NT2/D1 (cell line): ENCODE results near the gene SYVN1.
A peak's percentile ranks its signal among the peaks of the same experiment; 100 is the strongest.

Source experiments
- DNase-seq: peaks from one replicate; pipeline ENCODE4 v3.0.0-alpha.2; 2011; ENCODE audit warnings: low read depth, low spot score
- H3K27me3 ChIP-seq: 2 replicates; pipeline ENCODE4 v1.6.0; 2011; ENCODE audit warnings: mild to moderate bottlenecking; ENCODE audit not compliant: insufficient read length, insufficient read depth
- H3K36me3 ChIP-seq: 2 replicates; pipeline ENCODE4 v1.6.1; 2011; ENCODE audit warnings: mild to moderate bottlenecking, low read length, mixed read lengths; ENCODE audit not compliant: insufficient read depth, insufficient read length
- H3K4me1 ChIP-seq: 2 replicates; pipeline ENCODE4 v1.5.1; 2011; ENCODE audit not compliant: insufficient read depth, insufficient read length
- H3K4me3 ChIP-seq: 2 replicates; pipeline ENCODE4 v1.5.1; 2011; ENCODE audit warnings: low read depth; ENCODE audit not compliant: insufficient read length
- H3K9ac ChIP-seq: 2 replicates; pipeline ENCODE4 v1.6.0; 2011; ENCODE audit warnings: low read depth; ENCODE audit not compliant: insufficient read length
- H3K9me3 ChIP-seq: 2 replicates; pipeline ENCODE4 v1.5.1; 2011; ENCODE audit warnings: mild to moderate bottlenecking, low read length; ENCODE audit not compliant: insufficient read depth
- SUZ12 ChIP-seq: IDR thresholded peaks from 2 replicates; pipeline ENCODE4 v1.6.1; 2011; ENCODE audit not compliant: insufficient read length, insufficient read depth; ENCODE audit errors: extremely low read depth
- YY1 ChIP-seq: IDR thresholded peaks from 2 replicates; pipeline ENCODE4 v1.6.1; 2011; ENCODE audit not compliant: insufficient read length, insufficient read depth
- ZNF274 ChIP-seq: IDR thresholded peaks from 2 replicates; pipeline ENCODE4 v1.6.1; 2011; ENCODE audit warnings: mild to moderate bottlenecking, low read depth, low read length

SYVN1 gene

GRCh38 chr11:65113361-65113756 is 21.0 kb downstream of the SYVN1 start:
- H3K9me3 ChIP-seq = no peaks in the 10 kb centered on the region
- H3K9ac ChIP-seq = peak overlapping the region; percentile 74
- H3K4me3 ChIP-seq = peak overlapping the region; percentile 78
- H3K4me1 ChIP-seq = peaks cover 22% of the 10 kb centered on the region
- DNase-seq = no peak
- no peak for TF ChIP-seq SUZ12
- TF ChIP-seq ZNF274 = no peak
- no peak for TF ChIP-seq YY1
- peaks cover 55% of the 10 kb centered on the region for H3K36me3 ChIP-seq
- H3K27me3 ChIP-seq = no peaks in the 10 kb centered on the region

GRCh38 chr11:65112546-65113360 is 21.6 kb downstream of the SYVN1 start:
- no peaks in the 10 kb centered on the region for H3K27me3 ChIP-seq
- peak overlapping the region; percentile 78 for H3K4me3 ChIP-seq
- peaks cover 53% of the 10 kb centered on the region for H3K36me3 ChIP-seq
- no peak for TF ChIP-seq ZNF274
- TF ChIP-seq YY1 = no peak
- no peak for TF ChIP-seq SUZ12
- peaks cover 22% of the 10 kb centered on the region for H3K4me1 ChIP-seq
- H3K9ac ChIP-seq = peak overlapping the region; percentile 74
- no peaks in the 10 kb centered on the region for H3K9me3 ChIP-seq
- DNase-seq = no peak

GRCh38 chr11:65111744-65112545 is 22.4 kb downstream of the SYVN1 start, which contains the start of gene TM7SF2:
Gene TM7SF2 (plus strand): TSS chr11:65111872. CDS start chr11:65112016, 144 bp downstream.
- Histone ChIP-seq H3K27me3 (no peaks in the 10 kb centered on the region), H3K4me3 (peak within 1 kb of the TSS; percentile 78), H3K9me3 (no peaks in the 10 kb centered on the region), H3K9ac (peak within 1 kb of the TSS; percentile 74), H3K4me1 (peaks cover 22% of the 10 kb centered on the region), H3K36me3 (peaks cover 61% of the 10 kb centered on the region)
- TF ChIP-seq ZNF274 (no peak), SUZ12 (no peak), YY1 (no peak)
- peak; percentile 94 for DNase-seq

GRCh38 chr11:65111159-65111743 is 23.1 kb downstream of the SYVN1 start:
- H3K4me3 ChIP-seq = peak overlapping the region; percentile 78
- H3K27me3 ChIP-seq = no peaks in the 10 kb centered on the region
- DNase-seq = no peak
- peaks cover 56% of the 10 kb centered on the region for H3K36me3 ChIP-seq
- no peaks in the 10 kb centered on the region for H3K9me3 ChIP-seq
- peak overlapping the region; percentile 46 for H3K9ac ChIP-seq
- TF ChIP-seq YY1 (no peak), SUZ12 (no peak), ZNF274 (no peak)
- H3K4me1 ChIP-seq = peaks cover 18% of the 10 kb centered on the region

GRCh38 chr11:65110354-65110861 is 23.9 kb downstream of the SYVN1 start:
- H3K4me3 ChIP-seq = no peak overlapping the region
- no peak for TF ChIP-seq SUZ12
- TF ChIP-seq ZNF274 = no peak
- no peak for TF ChIP-seq YY1
- H3K9ac ChIP-seq = peak overlapping the region; percentile 54
- H3K27me3 ChIP-seq = no peaks in the 10 kb centered on the region
- no peaks in the 10 kb centered on the region for H3K9me3 ChIP-seq
- DNase-seq = peak; percentile 79
- peaks cover 14% of the 10 kb centered on the region for H3K4me1 ChIP-seq
- H3K36me3 ChIP-seq = peaks cover 56% of the 10 kb centered on the region

GRCh38 chr11:65109231-65110198 is 24.8 kb downstream of the SYVN1 start:
- no peak overlapping the region for H3K4me3 ChIP-seq
- no peak overlapping the region for H3K9ac ChIP-seq
- TF ChIP-seq ZNF274 (no peak), YY1 (no peak), SUZ12 (no peak)
- H3K27me3 ChIP-seq = no peaks in the 10 kb centered on the region
- peaks cover 8% of the 10 kb centered on the region for H3K4me1 ChIP-seq
- no peaks in the 10 kb centered on the region for H3K9me3 ChIP-seq
- DNase-seq = no peak
- H3K36me3 ChIP-seq = peaks cover 48% of the 10 kb centered on the region
